Measurements from ENCODE around the gene GJC2. TPM values are rescaled to one million over a fixed set of nuclear protein-coding genes. Genes with fewer than 3 reads are reported as not detected.

The GJC2 gene
- polyA plus RNA-seq, 3 donors = 0.15 TPM; not detected in 2

DNA sequence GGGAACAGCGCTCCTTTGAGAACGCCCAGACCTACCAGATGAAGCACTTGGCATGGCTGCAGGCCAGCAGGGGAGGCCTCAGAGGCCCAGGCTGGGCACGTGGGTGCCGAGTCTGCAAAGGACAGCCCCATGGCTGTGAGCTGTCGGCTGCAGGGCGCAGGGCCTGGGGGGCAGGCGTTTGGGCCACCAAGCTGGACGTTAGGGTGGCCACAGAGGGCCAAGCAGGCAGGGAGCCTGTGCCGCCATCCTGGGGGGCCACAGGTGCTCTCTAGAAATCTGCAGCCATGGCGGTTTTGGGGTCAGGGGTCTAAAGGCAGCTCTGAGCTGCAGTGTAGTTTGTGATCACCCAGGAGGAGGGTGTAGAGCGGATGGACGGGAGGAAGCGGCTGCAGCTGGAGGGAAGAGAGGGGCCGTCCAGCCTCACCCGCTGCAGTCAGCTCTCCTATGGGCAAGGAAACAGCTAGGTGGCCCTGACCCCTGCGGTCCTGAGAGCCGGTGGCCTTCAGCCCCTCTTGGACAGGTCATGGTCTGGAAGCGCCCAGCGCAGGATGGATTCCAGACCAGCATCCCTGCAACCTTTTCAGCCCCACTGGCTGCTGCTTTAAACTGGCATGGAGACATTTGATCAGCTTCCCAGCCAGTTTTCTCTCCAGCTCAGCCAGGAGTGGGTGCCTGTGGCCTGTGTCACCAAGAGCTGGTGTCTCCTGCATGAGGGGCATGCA lies 26.9 kb downstream of the GJC2 start:
- Mint-ChIP-seq H3K27ac (peak overlapping the region in 1 of 7 donors; percentile 37), H3K27me3 (ENCODE audit: low read depth in 3 of 3) (peaks cover 0 to 2% (median 0%) of the 10 kb centered on the region in 3 donors), H3K9me3 (no peaks in the 10 kb centered on the region), H3K36me3 (peaks cover 0 to 8% of the 10 kb centered on the region in 2 donors), H3K4me1 (peaks cover 22% of the 10 kb centered on the region), H3K4me3 (no peak overlapping the region)
- H3K9me3 ChIP-seq (replicated peaks in 1 of 2; ENCODE audit: control insufficient read depth in 1 of 2, insufficient read depth in 1 of 2, low read length in 2 of 2) = peaks cover 0 to 7% of the 10 kb centered on the region in 2 donors
- no peak overlapping the region for H3K27ac ChIP-seq (ENCODE audit: low read depth in 1 of 2, low read length in 2 of 2)
- H3K79me2 ChIP-seq (ENCODE audit: insufficient read depth, low read length) = peaks cover 3% of the 10 kb centered on the region
- H3K4me1 ChIP-seq (ENCODE audit: control insufficient read depth in 1 of 2, insufficient read depth in 2 of 2, low read length in 2 of 2) = peaks cover 19 to 20% of the 10 kb centered on the region in 2 donors
- no peak overlapping the region for H3K4me2 ChIP-seq (replicated peaks; ENCODE audit: extremely low read depth, low read length, poor library complexity, severe bottlenecking)
- WGBS (ENCODE audit: insufficient coverage) = 95% methylated on average over 18 of the region's 19 CpGs
- H3K9ac ChIP-seq (ENCODE audit: insufficient read depth, low read length, poor library complexity, severe bottlenecking) = no peak overlapping the region
- H3K27me3 ChIP-seq (ENCODE audit: control insufficient read depth in 2 of 2, insufficient read depth in 2 of 2, low read length in 2 of 2) = no peaks in the 10 kb centered on the region
- DNase-seq = no peak
- intact Hi-C loops (cut with micrococcal nuclease) = no loop called here
- H3K4me3 ChIP-seq (replicated peaks in 1 of 3; ENCODE audit: low read depth in 2 of 3, low read length in 3 of 3) = no peak overlapping the region
- H2AFZ ChIP-seq (ENCODE audit: insufficient read depth, low read depth, low read length, poor library complexity, severe bottlenecking) = no peak overlapping the region
- H3K36me3 ChIP-seq (replicated peaks in 1 of 2; ENCODE audit: control insufficient read depth in 1 of 2, insufficient read depth in 2 of 2, low read length in 2 of 2) = peaks cover 0 to 10% of the 10 kb centered on the region in 2 donors
- H4K20me1 ChIP-seq (ENCODE audit: insufficient read depth, low read length) = no peaks in the 10 kb centered on the region
- TF ChIP-seq, protein P1, sequence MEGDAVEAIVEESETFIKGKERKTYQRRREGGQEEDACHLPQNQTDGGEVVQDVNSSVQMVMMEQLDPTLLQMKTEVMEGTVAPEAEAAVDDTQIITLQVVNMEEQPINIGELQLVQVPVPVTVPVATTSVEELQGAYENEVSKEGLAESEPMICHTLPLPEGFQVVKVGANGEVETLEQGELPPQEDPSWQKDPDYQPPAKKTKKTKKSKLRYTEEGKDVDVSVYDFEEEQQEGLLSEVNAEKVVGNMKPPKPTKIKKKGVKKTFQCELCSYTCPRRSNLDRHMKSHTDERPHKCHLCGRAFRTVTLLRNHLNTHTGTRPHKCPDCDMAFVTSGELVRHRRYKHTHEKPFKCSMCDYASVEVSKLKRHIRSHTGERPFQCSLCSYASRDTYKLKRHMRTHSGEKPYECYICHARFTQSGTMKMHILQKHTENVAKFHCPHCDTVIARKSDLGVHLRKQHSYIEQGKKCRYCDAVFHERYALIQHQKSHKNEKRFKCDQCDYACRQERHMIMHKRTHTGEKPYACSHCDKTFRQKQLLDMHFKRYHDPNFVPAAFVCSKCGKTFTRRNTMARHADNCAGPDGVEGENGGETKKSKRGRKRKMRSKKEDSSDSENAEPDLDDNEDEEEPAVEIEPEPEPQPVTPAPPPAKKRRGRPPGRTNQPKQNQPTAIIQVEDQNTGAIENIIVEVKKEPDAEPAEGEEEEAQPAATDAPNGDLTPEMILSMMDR (IDR thresholded peaks at IDR 0.05) = no peak

DNA sequence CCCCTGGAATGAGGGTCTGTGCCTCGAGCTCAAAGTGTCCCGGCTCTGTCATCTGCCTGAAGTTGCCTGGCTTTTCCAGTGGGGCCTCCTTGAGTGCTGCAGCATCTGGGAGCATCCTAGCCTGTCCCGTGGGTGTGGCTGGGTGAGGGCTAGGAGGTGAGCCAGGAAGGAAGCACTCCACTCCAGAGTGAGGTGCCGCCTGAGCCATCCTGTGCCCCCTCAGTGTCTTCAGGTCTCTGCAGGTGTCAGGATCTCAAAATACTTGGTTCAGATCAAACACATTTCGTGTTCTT lies 27.4 kb downstream of the GJC2 start:
- Histone ChIP-seq H3K36me3 (replicated peaks in 1 of 2; ENCODE audit: control insufficient read depth in 1 of 2, insufficient read depth in 2 of 2, low read length in 2 of 2) (peaks cover 0 to 10% of the 10 kb centered on the region in 2 donors), H3K4me3 (replicated peaks in 1 of 3; ENCODE audit: low read depth in 2 of 3, low read length in 3 of 3) (no peak overlapping the region), H3K27me3 (ENCODE audit: control insufficient read depth in 2 of 2, insufficient read depth in 2 of 2, low read length in 2 of 2) (no peaks in the 10 kb centered on the region), H4K20me1 (ENCODE audit: insufficient read depth, low read length) (no peaks in the 10 kb centered on the region), H2AFZ (ENCODE audit: insufficient read depth, low read depth, low read length, poor library complexity, severe bottlenecking) (no peak overlapping the region), H3K4me1 (ENCODE audit: control insufficient read depth in 1 of 2, insufficient read depth in 2 of 2, low read length in 2 of 2) (peaks cover 19 to 20% of the 10 kb centered on the region in 2 donors), H3K9me3 (replicated peaks in 1 of 2; ENCODE audit: control insufficient read depth in 1 of 2, insufficient read depth in 1 of 2, low read length in 2 of 2) (peaks cover 0 to 7% of the 10 kb centered on the region in 2 donors), H3K9ac (ENCODE audit: insufficient read depth, low read length, poor library complexity, severe bottlenecking) (no peak overlapping the region), H3K4me2 (replicated peaks; ENCODE audit: extremely low read depth, low read length, poor library complexity, severe bottlenecking) (no peak overlapping the region), H3K79me2 (ENCODE audit: insufficient read depth, low read length) (peaks cover 3% of the 10 kb centered on the region), H3K27ac (ENCODE audit: low read depth in 1 of 2, low read length in 2 of 2) (no peak overlapping the region)
- H3K4me1 Mint-ChIP-seq = peaks cover 22% of the 10 kb centered on the region
- H3K4me3 Mint-ChIP-seq = no peak overlapping the region
- TF ChIP-seq, protein P1 (IDR thresholded peaks at IDR 0.05) = no peak
- no peaks in the 10 kb centered on the region for H3K9me3 Mint-ChIP-seq
- intact Hi-C loops (cut with micrococcal nuclease) = no loop called here
- DNase-seq = no peak
- H3K36me3 Mint-ChIP-seq = peaks cover 0 to 8% of the 10 kb centered on the region in 2 donors
- H3K27ac Mint-ChIP-seq = no peak overlapping the region
- WGBS (ENCODE audit: insufficient coverage) = 100% methylated on average over 2 of the region's 5 CpGs
- no peaks in the 10 kb centered on the region for H3K27me3 Mint-ChIP-seq (ENCODE audit: low read depth in 3 of 3)

Data from CD14-positive monocyte (primary cell).